HG03066 (cell line): Measurements from ENCODE around the gene PPP1R13B.

Source experiments
- ATAC-seq: cut with Tn5 transposase; IDR thresholded peaks from one replicate; pipeline ENCODE4 v1.9.1; 2021; ENCODE audit warnings: low read depth; ENCODE audit not compliant: unreplicated experiment

PPP1R13B gene

DNA sequence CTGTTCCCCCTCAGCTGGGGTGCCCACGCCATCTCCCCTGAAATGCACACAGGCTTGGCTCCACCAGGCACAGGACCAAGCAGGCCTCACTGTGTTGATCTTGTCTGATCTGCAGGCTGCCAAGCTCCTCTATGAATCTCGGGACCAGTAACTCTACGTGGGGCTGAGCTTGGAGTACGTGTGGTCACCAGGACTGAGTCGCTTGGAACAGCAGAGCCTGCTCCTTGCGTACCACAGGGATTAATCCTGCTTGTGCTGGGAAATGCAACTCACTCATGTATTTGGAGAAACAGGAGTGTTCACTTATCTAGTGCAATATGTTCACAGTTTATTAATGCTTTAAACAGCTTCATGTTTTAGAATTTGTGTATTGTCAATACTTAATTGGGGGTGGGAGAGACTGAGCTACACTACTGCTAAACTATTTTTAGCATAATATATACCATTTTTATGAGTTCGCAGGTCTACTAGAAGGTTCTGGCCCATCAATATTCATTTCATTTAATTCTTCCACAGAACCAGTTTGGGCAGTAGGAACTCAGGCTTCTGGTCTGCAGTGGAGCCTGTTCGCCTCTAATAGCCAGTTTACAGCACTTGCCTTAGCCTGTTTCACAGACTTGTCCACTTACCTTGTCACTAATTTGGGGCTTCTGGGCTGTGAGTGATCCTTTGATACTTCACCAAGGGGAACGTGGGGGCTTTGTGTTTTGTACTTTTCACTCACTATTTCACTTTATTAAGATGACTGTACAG, 114.3 kb downstream of the PPP1R13B start:
- ATAC-seq, result no peak

DNA sequence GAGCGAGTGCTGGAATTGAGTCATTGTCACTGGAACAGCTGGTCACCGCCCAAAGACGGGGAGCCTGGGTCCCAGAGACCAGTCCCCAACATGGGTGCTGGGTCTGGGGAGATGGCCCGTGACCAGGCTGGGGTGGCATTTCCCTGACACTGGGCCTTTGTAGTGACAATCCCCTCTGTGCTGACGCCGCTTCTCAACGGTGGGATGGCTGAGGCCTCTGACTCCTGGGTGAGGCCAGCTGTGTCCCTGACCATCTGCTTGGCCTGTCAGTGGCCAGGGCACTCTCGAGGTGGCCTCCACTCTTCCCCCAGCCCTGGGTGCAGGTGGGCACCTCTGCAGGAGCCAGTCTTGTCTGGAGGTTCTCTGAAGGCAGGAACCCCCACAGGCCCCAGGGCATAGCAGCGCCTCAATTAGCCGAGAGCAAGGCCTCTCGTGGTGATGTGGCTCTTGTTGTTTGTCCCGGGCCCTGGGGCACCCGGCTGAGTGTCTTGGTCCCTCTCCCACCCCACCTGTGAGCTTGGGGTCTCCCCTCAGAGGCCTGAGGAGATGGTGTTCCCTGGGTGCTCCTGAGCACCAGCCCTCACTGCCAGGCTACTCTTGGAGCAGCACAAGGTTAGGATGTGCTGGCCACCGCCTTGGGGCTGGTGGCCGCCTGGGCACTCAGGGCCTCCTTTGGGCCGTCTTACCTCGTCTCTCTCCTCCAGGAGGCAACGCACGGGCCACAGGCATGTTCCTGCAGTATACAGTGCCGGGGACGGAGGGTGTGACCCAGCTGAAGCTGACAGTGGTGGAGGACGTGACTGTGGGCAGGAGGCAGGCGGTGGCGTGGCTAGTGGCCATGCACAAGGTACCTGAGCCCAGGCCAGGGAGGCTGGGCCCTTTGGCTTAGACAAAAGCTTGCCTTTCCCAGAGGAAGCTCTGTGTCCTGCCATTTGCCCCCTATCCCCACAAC, 115.2 kb downstream of the PPP1R13B start:
- ATAC-seq, result no peak

- no peak for ATAC-seq
These were observed 115.9 kb downstream of the PPP1R13B start for GRCh38 chr14:103731481-103731880.

DNA sequence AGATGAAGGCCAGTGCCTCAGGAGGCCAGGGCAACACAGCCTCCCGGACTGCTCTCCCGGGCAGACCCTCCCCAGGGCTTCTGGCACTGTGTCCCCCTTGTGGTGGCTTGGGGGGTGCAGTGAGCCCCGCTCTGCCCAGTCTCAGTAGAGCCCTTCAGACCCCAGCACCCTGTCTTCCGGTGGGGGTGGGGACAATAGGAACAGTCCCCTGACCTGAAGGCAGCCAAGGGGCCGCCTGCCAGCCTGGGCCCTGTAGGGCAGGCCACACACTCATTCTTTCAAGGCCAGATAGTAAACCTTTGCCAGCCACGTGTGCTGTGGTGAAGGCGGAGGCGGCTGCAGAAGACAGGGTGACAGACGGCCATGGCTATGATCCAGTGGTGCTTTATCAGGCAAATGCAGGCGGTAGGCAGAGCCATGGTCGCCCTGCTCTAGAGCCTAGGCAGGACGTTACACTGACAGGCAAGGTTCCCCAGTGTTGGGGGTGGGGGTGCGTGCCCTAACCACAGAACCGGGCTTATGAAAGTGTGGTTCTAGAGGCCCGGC, 116.8 kb downstream of the PPP1R13B start:
- no peak for ATAC-seq

GRCh38 chr14:103729496-103730448, 117.6 kb downstream of the PPP1R13B start:
- ATAC-seq, result no peak

- ATAC-seq, result no peak
These were observed 118.7 kb downstream of the PPP1R13B start for GRCh38 chr14:103728721-103729120.

GRCh38 chr14:103728141-103728540, 119.2 kb downstream of the PPP1R13B start:
- ATAC-seq, result no peak

DNA sequence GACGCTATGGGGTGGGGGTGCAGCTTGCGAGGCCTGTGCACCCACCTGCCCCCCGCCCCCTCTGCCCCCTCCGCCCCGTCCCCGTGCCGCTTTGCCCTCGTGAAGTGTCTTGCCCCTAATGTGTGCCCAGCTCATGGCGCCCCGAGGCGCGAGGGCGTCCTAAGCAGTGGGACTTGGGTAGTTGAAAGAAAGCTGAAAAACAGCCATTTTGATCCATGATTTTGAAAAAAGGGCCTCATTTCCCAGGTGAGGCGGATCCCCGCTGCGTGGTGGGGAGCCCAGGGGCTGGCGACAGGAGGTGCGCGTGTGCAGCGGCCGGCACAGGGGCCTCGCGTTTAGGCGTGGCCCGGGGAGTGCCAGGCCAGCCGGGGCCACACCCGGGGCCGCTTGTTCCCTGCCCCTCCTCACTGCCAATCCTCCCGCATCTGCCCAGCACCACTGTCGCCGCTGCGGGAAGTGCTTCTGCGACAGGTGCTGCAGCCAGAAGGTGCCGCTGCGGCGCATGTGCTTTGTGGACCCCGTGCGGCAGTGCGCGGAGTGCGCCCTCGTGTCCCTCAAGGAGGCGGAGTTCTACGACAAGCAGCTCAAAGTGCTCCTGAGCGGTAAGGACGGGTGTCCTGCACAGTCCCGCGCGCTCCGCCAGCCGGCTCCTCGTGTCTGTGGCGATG, 119.9 kb downstream of the PPP1R13B start:
- ATAC-seq, result no peak

GRCh38 chr14:103726474-103726873, 120.9 kb downstream of the PPP1R13B start:
- ATAC-seq, result no peak

- no peak for ATAC-seq
These were observed 121.5 kb downstream of the PPP1R13B start for GRCh38 chr14:103725739-103726395.

DNA sequence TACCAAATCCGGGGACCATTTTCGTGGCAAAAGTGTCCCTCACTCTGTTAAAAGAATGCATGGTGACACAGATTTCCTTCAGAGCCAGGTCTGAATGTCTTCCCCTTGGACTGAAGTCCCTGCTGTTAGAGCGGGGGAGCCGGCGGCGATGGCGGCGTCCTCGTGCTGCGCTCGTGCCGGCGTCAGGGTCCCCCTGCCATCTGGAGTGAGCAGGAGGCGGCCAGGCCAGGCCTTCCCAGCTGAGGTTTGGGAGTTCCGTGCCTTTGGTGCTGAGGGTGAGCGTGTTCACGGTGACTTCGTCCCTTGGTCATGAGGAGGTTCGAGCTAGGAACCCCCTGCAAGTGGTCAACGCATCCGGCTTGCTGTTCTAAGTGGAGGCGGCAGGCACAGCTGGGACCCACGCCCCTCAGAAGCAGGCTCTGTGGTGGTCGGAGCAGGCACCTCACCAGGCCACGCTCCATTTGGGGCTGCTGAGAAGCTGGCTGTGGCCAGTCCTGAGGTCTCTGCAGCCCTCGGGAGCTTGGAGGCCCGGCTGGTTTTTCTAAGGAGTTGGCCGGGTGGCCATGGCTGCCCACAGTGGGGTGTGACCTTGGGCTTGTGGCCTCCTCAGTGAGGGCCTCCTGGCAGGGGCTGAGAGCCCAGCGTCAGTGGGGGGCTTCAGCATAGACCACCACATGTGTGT, 122.2 kb downstream of the PPP1R13B start:
- no peak for ATAC-seq

GRCh38 chr14:103724116-103724515, 123.3 kb downstream of the PPP1R13B start:
- no peak for ATAC-seq

- ATAC-seq, result no peak
These were observed 123.7 kb downstream of the PPP1R13B start for GRCh38 chr14:103723748-103724081.

GRCh38 chr14:103721334-103722120, 125.8 kb downstream of the PPP1R13B start:
- no peak for ATAC-seq

- no peak for ATAC-seq
These were observed 127.6 kb downstream of the PPP1R13B start for GRCh38 chr14:103719751-103720150.

- no peak for ATAC-seq
These were observed 128.8 kb downstream of the PPP1R13B start for GRCh38 chr14:103718572-103718971.

GRCh38 chr14:103716899-103717411, 130.4 kb downstream of the PPP1R13B start:
- ATAC-seq, result no peak
